ENCODE data around the gene PTPRD.

PTPRD gene

GRCh38 chr9:8867148-8867547, 1745.7 kb downstream of the PTPRD start:
- no peak for DNase-seq (ENCODE audit: low read depth, low spot score)

- peak; percentile 57 for DNase-seq (ENCODE audit: low read depth, low spot score)
These were observed 1748.3 kb downstream of the PTPRD start for GRCh38 chr9:8864545-8864896.

GRCh38 chr9:8863886-8864544, 1748.8 kb downstream of the PTPRD start:
- DNase-seq (ENCODE audit: low read depth, low spot score) = peak; percentile 66

- DNase-seq (ENCODE audit: low read depth, low spot score) = peak; percentile 54
These were observed 1749.7 kb downstream of the PTPRD start for GRCh38 chr9:8863069-8863468.

- peak; percentile 46 for DNase-seq (ENCODE audit: low read depth, low spot score)
These were observed 1751.9 kb downstream of the PTPRD start for GRCh38 chr9:8860925-8861324.

GRCh38 chr9:8860086-8860485, 1752.7 kb downstream of the PTPRD start:
- DNase-seq (ENCODE audit: low read depth, low spot score) = no peak

GRCh38 chr9:8859416-8859815, 1753.4 kb downstream of the PTPRD start:
- no peak for DNase-seq (ENCODE audit: low read depth, low spot score)

GRCh38 chr9:8858596-8859161, 1754.1 kb downstream of the PTPRD start:
- DNase-seq (ENCODE audit: low read depth, low spot score) = no peak

GRCh38 chr9:8857926-8858595, 1754.7 kb downstream of the PTPRD start:
- DNase-seq (ENCODE audit: low read depth, low spot score) = peak; percentile 82

- DNase-seq (ENCODE audit: low read depth, low spot score) = peak; percentile 71
These were observed 1755.5 kb downstream of the PTPRD start for GRCh38 chr9:8857068-8857925.

GRCh38 chr9:8856396-8857067, 1756.3 kb downstream of the PTPRD start:
- no peak for DNase-seq (ENCODE audit: low read depth, low spot score)

- peak; percentile 58 for DNase-seq (ENCODE audit: low read depth, low spot score)
These were observed 1757.8 kb downstream of the PTPRD start for GRCh38 chr9:8855046-8855445.

GRCh38 chr9:8852301-8852864, 1760.4 kb downstream of the PTPRD start:
- no peak for DNase-seq (ENCODE audit: low read depth, low spot score)

GRCh38 chr9:8850914-8851313, 1761.9 kb downstream of the PTPRD start:
- no peak for DNase-seq (ENCODE audit: low read depth, low spot score)

GRCh38 chr9:8845808-8846207, 1767.0 kb downstream of the PTPRD start:
- DNase-seq (ENCODE audit: low read depth, low spot score) = no peak

GRCh38 chr9:8845376-8845775, 1767.4 kb downstream of the PTPRD start:
- DNase-seq (ENCODE audit: low read depth, low spot score) = no peak

GRCh38 chr9:8844549-8844948, 1768.3 kb downstream of the PTPRD start:
- DNase-seq (ENCODE audit: low read depth, low spot score) = no peak

- DNase-seq (ENCODE audit: low read depth, low spot score) = no peak
These were observed 1770.2 kb downstream of the PTPRD start for GRCh38 chr9:8842402-8843193.

- DNase-seq (ENCODE audit: low read depth, low spot score) = no peak
These were observed 1774.7 kb downstream of the PTPRD start for GRCh38 chr9:8838136-8838535.

GRCh38 chr9:8835291-8835690, 1777.5 kb downstream of the PTPRD start:
- DNase-seq (ENCODE audit: low read depth, low spot score) = no peak

- DNase-seq (ENCODE audit: low read depth, low spot score) = no peak
These were observed 1779.8 kb downstream of the PTPRD start for GRCh38 chr9:8832955-8833354.

All from astrocyte of the hippocampus (primary cell).